HepG2 (cell line): ENCODE results near the gene DNAJB2. TPM values are rescaled to one million over a fixed set of nuclear protein-coding genes. Genes with fewer than 3 reads are reported as not detected.
A peak's percentile ranks its signal among the peaks of the same experiment; 100 is the strongest.

Source experiments
- ATAC-seq: fragments of 200-7000 bp; cut with Tn5 transposase; 3 replicates; pipeline ENCODE4 v1.9.1; 2020; ENCODE audit warnings: mild to moderate bottlenecking, moderate library complexity
- BruUV-seq: library from RNA; stranded (reverse); fragments of 400-500 nt; replicated peaks from 2 replicates; lab custom pipeline; 2021; lab: Mats Ljungman, UMichigan
- CTCF ChIA-PET: fragments of 300-600 bp; formaldehyde crosslinking; extraction: SDS; loops from one replicate; lab custom pipeline; 2021; ENCODE audit warnings: low total read pairs, inconsistent platforms, low intra/inter-chr PET ratio; lab: Yijun Ruan, JAX
- POLR2A ChIA-PET: fragments of 350-600 bp; sonication (Branson Sonifier 250); formaldehyde crosslinking; loops from one replicate; lab custom pipeline; 2020; ENCODE audit warnings: antibody characterized with exemption, inconsistent platforms; lab: Yijun Ruan, JAX
- DNase-seq: peaks from one replicate; pipeline ENCODE4 v3.0.0-alpha.2; 2015; ENCODE audit warnings: low spot score
- FAIRE-seq: peaks from 3 replicates; lab custom pipeline; 2011; peaks lifted over from hg19 to GRCh38; lab: Jason Lieb, UNC
- H2AFZ ChIP-seq: one replicate; pipeline ENCODE4 v1.6.1; 2011; ENCODE audit warnings: low read length, inconsistent platforms
- H3K27ac ChIP-seq: fragments of 300-600 bp; 3 replicates; pipeline ENCODE4 v1.8.0; 2011; ENCODE audit warnings: mixed run types, mild to moderate bottlenecking, mixed read lengths, low read length, inconsistent platforms; ENCODE audit not compliant: insufficient read depth; ENCODE audit errors: extremely low read length
- H3K27me3 ChIP-seq, 2 experiments: fragments of 200-600 bp in 1 of 2; 2 replicates in 1 of 2; 3 replicates in 1 of 2; pipeline versions ENCODE4 v1.6.0 to v1.8.0; 2011; ENCODE audit warnings: low read length in 2 of 2, mild to moderate bottlenecking in 2 of 2, moderate library complexity in 2 of 2, inconsistent platforms in 1 of 2; ENCODE audit not compliant: insufficient read depth in 2 of 2, control insufficient read depth in 1 of 2
- H3K36me3 ChIP-seq, 2 experiments: fragments of 200-600 bp in 1 of 2; replicated peaks in 1 of 2; 2 replicates in 1 of 2; 3 replicates in 1 of 2; pipeline versions ENCODE4 v1.5.1 to v1.8.0; 2011; ENCODE audit warnings: low read length in 2 of 2, inconsistent platforms in 1 of 2; ENCODE audit not compliant: insufficient read depth in 2 of 2, control insufficient read depth in 1 of 2
- H3K4me1 ChIP-seq: 2 replicates; pipeline ENCODE4 v1.5.1; 2012; ENCODE audit warnings: low read length, inconsistent platforms; ENCODE audit not compliant: insufficient read depth
- H3K4me2 ChIP-seq: 2 replicates; pipeline ENCODE4 v1.6.0; 2011; ENCODE audit warnings: low read depth, low read length, inconsistent platforms
- H3K4me3 ChIP-seq, 3 experiments: fragments of 200-600 bp in 1 of 3; sonication (generic), shearing (Covaris generic) in 1 of 3; replicated peaks in 1 of 3; 2 replicates each; pipeline ENCODE4 v1.5.1; 2011 to 2016; ENCODE audit warnings: low read length in 3 of 3, inconsistent platforms in 2 of 3, low read depth in 2 of 3, mild to moderate bottlenecking in 2 of 3, control low read depth in 1 of 3, mixed read lengths in 1 of 3; ENCODE audit not compliant: insufficient read depth in 1 of 3
- H3K79me2 ChIP-seq: one replicate; pipeline ENCODE4 v1.6.1; 2011; ENCODE audit warnings: low read length, inconsistent platforms; ENCODE audit not compliant: insufficient read depth
- H3K9ac ChIP-seq: 2 replicates; pipeline ENCODE4 v1.6.0; 2011; ENCODE audit warnings: mild to moderate bottlenecking, low read depth, low read length, inconsistent platforms; ENCODE audit not compliant: insufficient read depth
- H3K9me3 ChIP-seq: 2 replicates; pipeline ENCODE4 v1.5.1; 2012; ENCODE audit warnings: mild to moderate bottlenecking, low read length
- H4K20me1 ChIP-seq: 2 replicates; pipeline ENCODE4 v1.6.0; 2011; ENCODE audit warnings: inconsistent platforms, mild to moderate bottlenecking, low read length, moderate library complexity; ENCODE audit not compliant: insufficient read depth
- SSRP1 ChIP-seq: IDR thresholded peaks from 2 replicates; pipeline ENCODE4 v1.6.1; 2016; ENCODE audit warnings: control low read depth
- ZBTB1 ChIP-seq: sonication (generic); formaldehyde crosslinking; IDR thresholded peaks from 2 replicates; pipeline ENCODE4 v1.4.0; 2020; ENCODE audit warnings: missing genetic modification reagents, borderline replicate concordance
- WGBS: methylation state at CpG from one replicate; pipeline ENCODE4 v1.1.6; 2017; ENCODE audit warnings: low lambda C conversion rate; 5-methylcytosine and 5-hydroxymethylcytosine counted together
- in situ Hi-C: cut with HindIII; loops from 2 replicates; pipeline ENCODE4 v1.10.0; 2017; ENCODE audit warnings: low pct_unique_long_range_greater_than_20kb; ENCODE audit not compliant: extremely low pct_ligation_motif_present
- intact Hi-C: fragments of 100-400 bp; cut with micrococcal nuclease; formaldehyde crosslinking; loops from one replicate; pipeline ENCODE4 v1.10.0; 2022; ENCODE audit not compliant: unreplicated experiment
- polyA plus RNA-seq, 8 experiments: library from polyadenylated mRNA; depleted of rRNA in 3 of 8; stranded (reverse) in 7 of 8; unstranded in 1 of 8; fragments of >200 nt; fragmentation: Illumina TruSeq in 4 of 8; extraction: Trizol in 4 of 8; gene quantifications; 2 replicates each; pipeline versions ENCODE4 v1.2.1 to v1.2.3, GENCODE V29; 2011 to 2016; ENCODE audit warnings: low read depth in 4 of 8, missing spikeins in 1 of 8, mixed read lengths in 1 of 8; ENCODE audit not compliant: insufficient read depth in 1 of 8
- total RNA-seq, 5 experiments: library from RNA; depleted of rRNA; stranded (reverse); fragments of >200 nt; fragmentation: Illumina TruSeq; extraction: Trizol; gene quantifications; 2 replicates each; pipeline ENCODE4 v1.2.3, GENCODE V29; 2016; ENCODE audit warnings: low read depth in 1 of 5
- TF ChIP-seq, protein P1 (sequence below): sonication (generic); formaldehyde crosslinking; IDR thresholded peaks from 2 replicates; pipeline ENCODE4 v1.5.1; 2020; ENCODE audit warnings: mild to moderate bottlenecking, missing genetic modification reagents, moderate library complexity

DNAJB2 gene
- total and polyA plus RNA-seq, 2 of the 13 experiments (the other 11 are each of a cell fraction or from before 2014, with no cell fraction given) = 21.3 to 31.1 TPM

DNA sequence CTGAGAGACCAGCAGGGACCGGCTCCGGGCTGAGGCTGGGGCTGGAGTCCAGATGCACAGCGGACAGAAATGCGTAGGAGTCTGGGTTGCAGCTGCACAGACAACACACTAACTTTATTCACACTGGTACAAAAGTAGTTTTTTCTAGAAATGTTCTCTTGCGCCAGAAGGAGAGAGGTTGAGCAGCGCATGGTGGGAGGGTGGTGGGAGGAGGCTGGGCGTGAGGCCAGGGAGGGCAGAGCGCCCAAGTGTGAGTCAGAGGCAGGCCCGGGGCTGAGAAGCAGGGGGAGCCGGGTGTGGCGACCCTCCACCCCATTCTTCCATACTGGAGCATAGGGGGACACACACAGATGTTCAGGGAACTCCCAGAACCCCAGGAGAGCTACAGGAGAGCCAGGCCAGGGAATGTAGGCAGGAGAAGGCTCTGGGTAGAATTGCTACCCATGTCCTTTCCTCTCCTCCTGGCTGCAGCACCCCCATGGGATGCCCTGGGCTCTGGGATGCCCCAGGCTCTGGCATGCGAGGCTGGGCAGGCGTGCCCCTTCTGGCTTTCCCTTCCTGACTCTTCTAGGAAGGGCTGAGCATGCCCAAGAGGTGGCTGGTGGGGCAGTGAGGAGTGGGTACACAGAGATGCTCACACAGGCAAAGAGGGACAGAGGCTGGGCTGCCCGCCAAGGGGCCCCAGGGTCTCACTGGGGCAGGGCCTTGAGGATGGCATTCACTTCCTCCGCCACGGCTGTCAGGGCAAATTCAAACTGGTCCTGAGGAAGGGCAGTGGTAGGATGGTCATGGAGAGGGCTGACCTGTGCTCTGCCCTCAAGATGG lies 10.6 kb downstream of the DNAJB2 start (continued):
- TF ChIP-seq, protein P1, sequence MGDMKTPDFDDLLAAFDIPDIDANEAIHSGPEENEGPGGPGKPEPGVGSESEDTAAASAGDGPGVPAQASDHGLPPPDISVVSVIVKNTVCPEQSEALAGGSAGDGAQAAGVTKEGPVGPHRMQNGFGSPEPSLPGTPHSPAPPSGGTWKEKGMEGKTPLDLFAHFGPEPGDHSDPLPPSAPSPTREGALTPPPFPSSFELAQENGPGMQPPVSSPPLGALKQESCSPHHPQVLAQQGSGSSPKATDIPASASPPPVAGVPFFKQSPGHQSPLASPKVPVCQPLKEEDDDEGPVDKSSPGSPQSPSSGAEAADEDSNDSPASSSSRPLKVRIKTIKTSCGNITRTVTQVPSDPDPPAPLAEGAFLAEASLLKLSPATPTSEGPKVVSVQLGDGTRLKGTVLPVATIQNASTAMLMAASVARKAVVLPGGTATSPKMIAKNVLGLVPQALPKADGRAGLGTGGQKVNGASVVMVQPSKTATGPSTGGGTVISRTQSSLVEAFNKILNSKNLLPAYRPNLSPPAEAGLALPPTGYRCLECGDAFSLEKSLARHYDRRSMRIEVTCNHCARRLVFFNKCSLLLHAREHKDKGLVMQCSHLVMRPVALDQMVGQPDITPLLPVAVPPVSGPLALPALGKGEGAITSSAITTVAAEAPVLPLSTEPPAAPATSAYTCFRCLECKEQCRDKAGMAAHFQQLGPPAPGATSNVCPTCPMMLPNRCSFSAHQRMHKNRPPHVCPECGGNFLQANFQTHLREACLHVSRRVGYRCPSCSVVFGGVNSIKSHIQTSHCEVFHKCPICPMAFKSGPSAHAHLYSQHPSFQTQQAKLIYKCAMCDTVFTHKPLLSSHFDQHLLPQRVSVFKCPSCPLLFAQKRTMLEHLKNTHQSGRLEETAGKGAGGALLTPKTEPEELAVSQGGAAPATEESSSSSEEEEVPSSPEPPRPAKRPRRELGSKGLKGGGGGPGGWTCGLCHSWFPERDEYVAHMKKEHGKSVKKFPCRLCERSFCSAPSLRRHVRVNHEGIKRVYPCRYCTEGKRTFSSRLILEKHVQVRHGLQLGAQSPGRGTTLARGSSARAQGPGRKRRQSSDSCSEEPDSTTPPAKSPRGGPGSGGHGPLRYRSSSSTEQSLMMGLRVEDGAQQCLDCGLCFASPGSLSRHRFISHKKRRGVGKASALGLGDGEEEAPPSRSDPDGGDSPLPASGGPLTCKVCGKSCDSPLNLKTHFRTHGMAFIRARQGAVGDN (CRISPR knock-in tag) = peak; percentile 40

DNA sequence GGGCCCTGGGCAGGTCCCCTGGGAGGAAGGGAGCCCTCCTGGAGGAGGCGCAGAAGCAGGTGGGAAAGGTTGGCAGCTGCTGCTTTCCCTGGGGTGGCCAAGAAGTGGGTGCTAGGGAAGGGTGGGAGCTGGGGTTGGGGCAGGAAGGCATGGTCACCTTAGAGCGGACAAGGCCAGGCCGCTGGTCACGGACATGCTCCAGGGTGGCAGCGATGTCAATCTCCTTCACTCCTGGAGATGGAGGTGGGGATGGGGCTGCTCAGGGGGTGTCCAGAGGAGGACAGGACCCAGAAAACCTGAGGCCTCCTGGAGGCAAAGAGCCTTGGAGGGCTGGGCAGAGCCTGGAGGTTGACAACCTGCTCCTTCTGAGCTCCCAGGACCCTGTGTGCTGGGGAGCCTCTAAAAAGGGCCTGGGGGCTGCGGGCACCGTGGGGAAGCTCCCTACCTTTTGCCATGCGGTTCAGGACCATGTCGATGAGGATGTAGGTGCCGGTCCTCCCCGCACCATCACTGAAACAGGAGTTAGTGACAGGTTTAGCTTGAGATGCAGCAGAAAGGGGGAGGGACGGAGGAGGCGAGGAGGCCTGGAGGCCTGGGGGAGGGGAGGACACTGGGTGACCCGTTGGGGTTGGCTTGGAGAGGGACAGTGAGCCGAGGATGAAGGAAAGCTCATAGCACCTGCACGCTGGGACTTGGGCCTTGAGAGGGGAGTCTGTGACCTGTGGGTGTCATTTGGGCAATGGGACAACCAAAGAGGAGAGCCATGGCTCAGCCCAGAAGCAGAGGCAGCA lies 11.4 kb downstream of the DNAJB2 start:
- ATAC-seq (no peak), FAIRE-seq (no peak)
- 43% methylated on average over 16 of the region's 16 CpGs for WGBS
- Histone ChIP-seq H3K79me2 (no peaks in the 10 kb centered on the region), H3K27ac (no peak overlapping the region), H3K9me3 (no peaks in the 10 kb centered on the region), H4K20me1 (no peaks in the 10 kb centered on the region), H2AFZ (no peak overlapping the region), H3K4me1 (peaks cover 32% of the 10 kb centered on the region)
- POLR2A ChIA-PET = interaction anchor here (1.7 kb wide), 1 partner anchor 12 kb away, joined by 4 read pairs; the partner anchor contains the start of gene DNAJB2
- intact Hi-C loops = loop anchor here (10.0 kb wide), 1 partner anchor 244 kb away; no protein-coding TSS in a partner anchor
- no TSS peak for BruUV-seq
- TF ChIP-seq SSRP1 (no peak), ZBTB1 (CRISPR knock-in tag) (no peak)
- TF ChIP-seq, all 625 proteins: peak for 0
- in situ Hi-C loops = no loop called here
- Histone ChIP-seq H3K9ac (no peak overlapping the region), H3K4me2 (no peak overlapping the region), H3K4me3 (no peak overlapping the region), H3K27me3 (peaks cover 0 to 49% of the 10 kb centered on the region in 2 experiments; a peak in 4 of 5 replicates), H3K36me3 (no peaks in the 10 kb centered on the region)
- CTCF ChIA-PET = no interaction called here
- no peak for DNase-seq
